ENCODE results near the gene AGBL1. TPM values are rescaled to one million over a fixed set of nuclear protein-coding genes. Genes with fewer than 3 reads are reported as not detected.
A peak's percentile ranks its signal among the peaks of the same experiment; 100 is the strongest.

AGBL1 gene
- total RNA-seq, 1 donor from 2014 or later: 5.5 TPM

GRCh38 chr15:86751116-86751515 lies 671.4 kb downstream of the AGBL1 start:
- Histone ChIP-seq H3K9ac (no peak overlapping the region), H3K27me3 (no peaks in the 10 kb centered on the region), H3K36me3 (no peaks in the 10 kb centered on the region), H3K4me1 (no peaks in the 10 kb centered on the region), H3K79me2 (ENCODE audit: low read depth) (no peaks in the 10 kb centered on the region), H4K20me1 (ENCODE audit: low read depth) (no peaks in the 10 kb centered on the region), H3K27ac (no peak overlapping the region), H3K4me2 (no peak overlapping the region), H3F3A (ENCODE audit: low read depth) (no peaks in the 10 kb centered on the region), H2AFZ (replicated peaks) (no peak overlapping the region), H3K4me3 (no peak overlapping the region), H3K9me3 (ENCODE audit: low read depth) (no peaks in the 10 kb centered on the region)
- Mint-ChIP-seq H3K4me3 (no peak overlapping the region), H3K27ac (no peak overlapping the region), H3K27me3 (ENCODE audit: insufficient read depth, low read depth) (peaks cover 6% of the 10 kb centered on the region), H3K36me3 (no peaks in the 10 kb centered on the region), H3K4me1 (peaks cover 4% of the 10 kb centered on the region), H3K9me3 (no peaks in the 10 kb centered on the region)
- TF ChIP-seq CTCF (IDR thresholded peaks at IDR 0.05) (no peak), EZH2phosphoT487 (IDR thresholded peaks at IDR 0.05) (no peak), EZH2 (IDR thresholded peaks at IDR 0.05) (no peak)
- no peak for DNase-seq (ENCODE audit: low spot score)

GRCh38 chr15:86754846-86755245 lies 675.2 kb downstream of the AGBL1 start:
- peaks cover 8% of the 10 kb centered on the region for H3K4me1 Mint-ChIP-seq
- H3K27ac ChIP-seq: no peak overlapping the region
- H3K4me3 ChIP-seq: no peak overlapping the region
- no peaks in the 10 kb centered on the region for H3F3A ChIP-seq (ENCODE audit: low read depth)
- DNase-seq (ENCODE audit: low spot score): no peak
- H2AFZ ChIP-seq (replicated peaks): no peak overlapping the region
- no peak overlapping the region for H3K4me2 ChIP-seq
- H3K27me3 ChIP-seq: no peaks in the 10 kb centered on the region
- H3K27ac Mint-ChIP-seq: no peak overlapping the region
- no peaks in the 10 kb centered on the region for H3K36me3 ChIP-seq
- H3K9me3 Mint-ChIP-seq: no peaks in the 10 kb centered on the region
- H3K36me3 Mint-ChIP-seq: no peaks in the 10 kb centered on the region
- H3K27me3 Mint-ChIP-seq (ENCODE audit: insufficient read depth, low read depth): peaks cover 3% of the 10 kb centered on the region
- H3K4me3 Mint-ChIP-seq: no peak overlapping the region
- no peak for TF ChIP-seq EZH2phosphoT487 (IDR thresholded peaks at IDR 0.05)
- no peak for TF ChIP-seq CTCF (IDR thresholded peaks at IDR 0.05)
- no peak for TF ChIP-seq EZH2 (IDR thresholded peaks at IDR 0.05)
- no peaks in the 10 kb centered on the region for H3K4me1 ChIP-seq
- H3K9me3 ChIP-seq (ENCODE audit: low read depth): no peaks in the 10 kb centered on the region
- no peaks in the 10 kb centered on the region for H4K20me1 ChIP-seq (ENCODE audit: low read depth)
- H3K9ac ChIP-seq: no peak overlapping the region
- no peaks in the 10 kb centered on the region for H3K79me2 ChIP-seq (ENCODE audit: low read depth)

- no peak overlapping the region for H3K4me2 ChIP-seq
- H3F3A ChIP-seq (ENCODE audit: low read depth): no peaks in the 10 kb centered on the region
- peaks cover 8% of the 10 kb centered on the region for H3K4me1 Mint-ChIP-seq
- no peaks in the 10 kb centered on the region for H3K4me1 ChIP-seq
- peaks cover 3% of the 10 kb centered on the region for H3K27me3 Mint-ChIP-seq (ENCODE audit: insufficient read depth, low read depth)
- H3K9me3 Mint-ChIP-seq: no peaks in the 10 kb centered on the region
- no peaks in the 10 kb centered on the region for H3K36me3 Mint-ChIP-seq
- H3K36me3 ChIP-seq: no peaks in the 10 kb centered on the region
- no peak overlapping the region for H2AFZ ChIP-seq (replicated peaks)
- H3K9ac ChIP-seq: no peak overlapping the region
- no peak for DNase-seq (ENCODE audit: low spot score)
- no peaks in the 10 kb centered on the region for H3K9me3 ChIP-seq (ENCODE audit: low read depth)
- no peaks in the 10 kb centered on the region for H3K27me3 ChIP-seq
- no peaks in the 10 kb centered on the region for H3K79me2 ChIP-seq (ENCODE audit: low read depth)
- TF ChIP-seq EZH2 (IDR thresholded peaks at IDR 0.05): no peak
- TF ChIP-seq CTCF (IDR thresholded peaks at IDR 0.05): peak; percentile 44
- H3K4me3 ChIP-seq: no peak overlapping the region
- H4K20me1 ChIP-seq (ENCODE audit: low read depth): no peaks in the 10 kb centered on the region
- no peak overlapping the region for H3K27ac Mint-ChIP-seq
- no peak overlapping the region for H3K4me3 Mint-ChIP-seq
- no peak overlapping the region for H3K27ac ChIP-seq
Measured at GRCh38 chr15:86756688-86757087, 677.0 kb downstream of the AGBL1 start.

Data from neural progenitor cell (in vitro differentiated cells).